GM10248 (cell line): ENCODE results near the gene DHX30.

Source experiments
- CTCF ChIA-PET: fragments of 300-600 bp; sonication (Branson Sonifier 250); formaldehyde crosslinking; extraction: SDS; loops from one replicate; lab custom pipeline; 2021; ENCODE audit warnings: antibody characterized with exemption; lab: Yijun Ruan, JAX
- POLR2A ChIA-PET: fragments of 350-650 bp; sonication (Branson Sonifier 250); formaldehyde crosslinking; extraction: SDS; loops from one replicate; lab custom pipeline; 2020; ENCODE audit warnings: antibody characterized with exemption; lab: Yijun Ruan, JAX
- DNase-seq: peaks from one replicate; pipeline ENCODE4 v3.0.0; 2012; ENCODE audit errors: extremely low spot score
- CTCF ChIP-seq: IDR thresholded peaks from 2 replicates; pipeline ENCODE4 v1.5.1; 2012; ENCODE audit warnings: mild to moderate bottlenecking, low read depth; ENCODE audit errors: extremely low read depth, missing control alignments, control extremely low read depth

The DHX30 gene

DNA sequence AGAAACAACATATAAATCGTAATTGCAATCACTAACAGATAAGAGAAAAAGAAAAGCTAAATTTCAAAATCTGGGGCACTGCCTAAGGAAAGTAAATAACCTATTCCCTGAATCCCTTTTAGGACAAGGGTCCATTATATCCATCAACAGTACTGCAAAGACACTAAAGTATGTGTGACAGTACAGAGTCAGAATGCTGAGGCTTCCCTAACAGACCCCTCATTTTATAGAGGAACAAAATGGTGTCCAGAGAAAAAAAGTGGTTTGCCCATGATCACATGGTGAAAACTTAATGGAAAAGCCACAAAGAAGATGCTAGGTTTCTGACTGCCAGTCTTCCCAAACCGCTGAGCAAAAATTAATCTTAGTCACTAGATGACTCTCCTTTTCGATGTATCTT lies 93.8 kb downstream of the DHX30 start:
- ChIA-PET CTCF (no interaction called here), POLR2A (no interaction called here)
- no peak for TF ChIP-seq CTCF
- DNase-seq, result no peak

DNA sequence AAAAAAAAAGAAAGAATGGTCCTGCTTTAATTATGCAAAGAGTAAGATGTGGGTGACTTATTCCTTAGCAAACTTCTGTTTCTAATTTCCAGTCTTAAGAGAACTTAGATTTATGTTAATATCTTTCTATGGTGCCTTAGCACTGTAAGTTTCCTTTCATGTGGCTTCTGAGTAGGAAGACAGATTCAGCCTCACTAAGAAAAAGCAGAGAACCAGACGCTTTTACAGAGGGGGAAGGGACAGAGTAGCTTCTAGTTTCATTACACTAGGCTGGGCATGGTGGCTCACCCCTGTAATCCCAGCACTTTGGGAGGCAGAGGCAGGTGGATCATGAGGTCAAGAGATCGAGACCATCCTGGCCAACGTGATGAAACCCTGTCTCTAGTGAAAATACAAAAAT lies 95.0 kb downstream of the DHX30 start:
- DNase-seq, result no peak
- no peak for TF ChIP-seq CTCF
- ChIA-PET CTCF (interaction anchor here (1.6 kb wide), 1 partner anchor 254 kb away, joined by 4 read pairs; no protein-coding TSS in a partner anchor), POLR2A (no interaction called here)

- ChIA-PET POLR2A (no interaction called here), CTCF (interaction anchor here (1.1 to 2.0 kb wide), 3 partner anchors 9 to 90 kb away, joined by 3 to 6 read pairs (median 3); no protein-coding TSS in a partner anchor)
- DNase-seq, result no peak
- no peak for TF ChIP-seq CTCF
These were observed 96.7 kb downstream of the DHX30 start for GRCh38 chr3:47899495-47900108.
